NCI-H2107 treated with DMSO at 0.1 percent for 48 hours (cell line): Measurements from ENCODE around the gene SIRT6.
"Not testable (repeated sequence)": the region's sequence is repeated elsewhere in the genome, so short reads cannot be mapped to it uniquely, and the experiment has no call there.

Experiments
- DNase-seq: peaks from one replicate; lab custom pipeline; 2025; ENCODE audit not compliant: unreplicated experiment; lab: John Stamatoyannopoulos, UW

The SIRT6 gene

GRCh38 chr19:4200940-4201542 lies 18.7 kb upstream of the SIRT6 start:
- DNase-seq: no peak

DNA sequence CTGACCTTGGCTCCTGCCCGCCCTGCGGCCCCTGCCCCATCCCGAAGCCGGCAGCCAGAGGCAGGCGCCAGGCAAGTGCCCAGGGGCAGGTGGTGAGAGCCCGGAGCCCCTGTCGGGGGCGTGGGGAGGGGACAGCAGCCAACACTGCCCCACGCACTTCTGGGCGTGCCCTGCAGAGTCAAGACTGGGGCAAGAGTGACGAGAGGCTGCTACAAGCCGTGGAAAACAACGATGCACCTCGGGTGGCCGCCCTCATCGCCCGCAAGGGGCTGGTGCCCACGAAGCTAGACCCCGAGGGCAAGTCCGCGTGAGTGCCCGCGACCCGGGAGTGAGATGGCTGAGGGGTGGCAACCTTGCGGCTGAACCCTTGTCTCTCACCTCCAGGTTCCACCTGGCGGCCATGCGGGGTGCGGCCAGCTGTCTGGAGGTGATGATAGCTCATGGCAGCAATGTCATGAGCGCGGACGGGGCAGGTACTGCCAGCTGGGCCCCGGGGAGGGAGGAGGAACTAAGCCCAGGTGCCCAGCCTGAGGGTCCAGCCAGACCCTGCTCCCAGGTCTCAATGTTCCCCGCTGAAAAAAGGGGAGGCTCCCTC lies 17.4 kb upstream of the SIRT6 start:
- DNase-seq: no peak

DNA sequence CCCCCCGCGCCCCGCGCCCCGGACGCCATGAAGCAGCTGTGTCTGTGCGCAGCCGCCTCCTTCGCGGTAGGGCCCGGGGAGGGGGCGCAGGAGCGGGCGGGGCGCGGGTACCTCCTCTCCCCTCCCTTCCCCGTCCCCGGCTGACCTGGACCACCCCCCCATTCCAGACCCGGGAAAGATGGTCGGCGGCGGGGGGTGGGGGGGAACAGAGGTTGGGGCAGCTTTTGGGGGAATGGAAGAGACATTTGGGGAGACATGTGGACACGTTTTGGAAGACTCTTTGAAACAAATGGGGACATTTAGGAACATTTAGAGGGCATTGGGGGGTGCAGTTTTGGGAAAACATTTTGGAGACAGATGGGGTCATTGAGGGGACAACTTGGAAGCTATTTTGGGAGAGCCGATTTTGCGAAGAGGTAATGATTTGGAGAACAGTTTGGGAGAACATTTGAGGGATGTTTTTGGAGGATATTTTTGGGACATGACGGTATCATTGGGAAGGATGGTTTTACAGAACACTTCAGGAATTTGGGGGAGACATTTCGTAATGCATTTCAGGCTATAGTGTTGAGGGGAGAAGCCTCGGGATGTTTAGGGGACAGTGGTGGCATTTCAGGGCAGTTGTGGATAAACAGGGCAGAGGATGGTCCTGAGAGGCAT lies 16.2 kb upstream of the SIRT6 start:
- DNase-seq: no peak

- no peak for DNase-seq
These were observed 15.5 kb upstream of the SIRT6 start for GRCh38 chr19:4197625-4198466.

DNA sequence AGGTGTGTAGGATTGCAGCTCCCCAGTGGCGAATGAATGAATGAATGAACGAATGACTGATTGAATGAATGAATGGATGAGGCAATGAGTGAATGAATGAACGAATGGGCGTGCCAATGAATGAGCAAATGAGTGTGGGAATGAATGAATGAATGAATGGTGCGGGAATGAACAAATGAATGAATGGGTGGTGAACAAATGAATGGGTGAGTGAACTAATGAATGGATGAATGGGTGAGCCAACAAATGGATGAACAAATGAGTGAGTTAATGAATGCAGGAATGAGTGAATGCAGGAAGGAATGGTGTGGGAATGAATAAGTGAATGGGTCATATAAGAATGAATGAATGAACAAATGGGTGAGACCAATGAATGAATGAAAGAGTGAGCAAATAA lies 14.9 kb upstream of the SIRT6 start:
- no peak for DNase-seq

DNA sequence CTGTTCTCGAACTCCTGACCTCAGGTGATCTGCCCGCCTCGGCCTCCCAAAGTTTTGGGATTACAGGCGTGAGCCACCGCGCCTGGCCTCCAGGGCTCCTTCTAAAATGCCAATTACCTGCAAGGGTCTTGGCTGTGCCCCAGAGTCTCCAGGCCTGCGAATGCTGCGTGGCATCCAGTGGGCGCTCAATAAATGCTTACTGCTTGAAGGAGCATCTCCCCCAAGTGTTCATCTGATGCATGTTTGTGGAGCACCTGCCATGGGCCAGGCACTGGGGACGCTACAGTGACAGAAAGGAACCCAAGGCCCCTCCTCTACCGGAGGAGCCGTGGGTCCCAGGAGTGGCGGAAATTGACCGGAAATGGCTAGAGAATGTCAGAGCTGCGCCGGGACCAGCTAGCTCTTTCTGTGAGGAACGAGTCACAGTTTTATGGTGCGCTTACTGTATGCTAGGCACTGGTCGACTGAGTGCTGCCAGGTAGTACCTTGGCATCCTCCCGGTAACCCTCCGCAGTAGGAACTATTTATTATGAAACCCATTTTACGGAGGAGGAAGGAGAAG lies 14.3 kb upstream of the SIRT6 start:
- DNase-seq: no peak

GRCh38 chr19:4196009-4196408 lies 13.6 kb upstream of the SIRT6 start:
- DNase-seq: no peak

GRCh38 chr19:4194353-4194752 lies 12.0 kb upstream of the SIRT6 start:
- no peak for DNase-seq

- not testable (repeated sequence) for DNase-seq
These were observed 10.2 kb upstream of the SIRT6 start for GRCh38 chr19:4192537-4192936.

DNA sequence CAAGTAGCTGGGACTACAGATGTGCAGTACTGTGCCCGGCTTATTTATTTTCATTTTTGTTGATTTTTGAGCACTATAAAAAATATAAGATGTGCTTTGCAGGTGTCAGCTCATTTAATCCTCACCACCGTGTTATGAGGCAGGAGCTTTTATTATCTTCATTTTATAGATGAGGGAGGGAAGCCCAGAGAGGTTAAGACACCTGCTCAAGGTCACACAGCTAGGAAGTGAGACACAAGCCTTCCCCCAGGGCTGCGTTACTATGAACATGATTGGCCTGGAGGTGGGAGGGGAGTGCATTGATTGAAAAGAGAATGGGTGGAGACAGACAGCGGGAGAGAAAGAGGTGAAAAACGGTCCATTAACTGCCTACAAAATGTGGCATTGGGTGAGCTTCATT lies 7.3 kb upstream of the SIRT6 start:
- no peak for DNase-seq

GRCh38 chr19:4187313-4188122 lies 5.2 kb upstream of the SIRT6 start:
- DNase-seq: no peak

GRCh38 chr19:4186087-4186993 lies 4.0 kb upstream of the SIRT6 start:
- peak; percentile 28 for DNase-seq

DNA sequence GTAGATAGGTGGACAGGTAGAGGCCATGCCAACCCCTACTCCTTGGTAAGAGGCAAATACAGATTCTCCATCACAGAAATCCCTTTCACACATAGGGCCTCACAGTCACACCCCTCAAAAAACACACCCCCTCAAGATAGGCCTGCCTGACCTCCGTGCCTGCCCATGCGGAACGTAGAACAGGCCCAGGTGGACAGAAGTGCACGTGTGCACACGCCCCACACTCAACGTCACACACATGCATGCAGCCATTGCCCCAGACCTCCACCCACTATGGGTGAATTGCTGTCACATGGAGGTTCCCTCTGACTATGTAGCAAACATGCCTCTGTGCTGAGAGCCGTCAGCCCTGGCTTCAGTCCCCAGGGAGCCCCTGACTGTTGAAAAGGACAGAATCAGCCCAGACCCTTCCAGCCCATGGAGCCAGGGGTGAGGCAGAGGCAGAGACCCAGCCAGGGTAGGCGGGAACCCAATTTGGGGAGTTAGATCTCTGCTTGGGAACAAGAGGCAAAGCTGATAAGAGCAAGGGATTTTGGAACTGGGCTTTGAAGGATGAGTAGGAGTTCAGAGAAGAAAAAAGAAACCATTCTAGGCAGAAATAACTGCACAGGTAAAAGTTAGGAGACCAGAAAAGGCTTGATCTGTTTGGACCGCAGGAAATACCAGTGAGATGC lies 3.2 kb upstream of the SIRT6 start:
- no peak for DNase-seq

- DNase-seq: no peak
These were observed 2.5 kb upstream of the SIRT6 start for GRCh38 chr19:4184718-4185352.

GRCh38 chr19:4183967-4184717 lies 1.8 kb upstream of the SIRT6 start:
- peak; percentile 84 for DNase-seq

DNA sequence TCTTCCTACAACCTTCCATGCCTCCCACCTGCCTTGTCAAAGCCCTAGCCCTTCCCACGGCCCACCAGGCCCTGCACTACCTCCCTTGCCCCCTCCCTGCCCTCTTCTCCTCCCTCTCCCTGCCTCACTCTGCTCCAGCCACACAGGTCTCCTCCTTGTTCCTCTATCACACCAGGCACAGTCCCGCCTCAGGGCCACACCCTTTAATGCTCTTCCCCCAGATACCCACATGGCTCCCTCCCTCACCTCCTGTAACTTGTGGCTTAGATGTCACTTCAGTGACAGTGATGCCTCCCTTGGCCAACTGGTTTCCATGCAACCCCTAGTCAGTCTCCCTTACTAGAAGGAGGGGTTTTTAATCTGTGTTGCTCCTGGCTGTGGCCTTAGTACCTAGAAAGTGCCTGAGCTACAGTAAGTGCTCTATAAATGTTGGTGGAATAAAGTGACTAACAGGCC lies 1.3 kb downstream of the SIRT6 start:
- DNase-seq: no peak

- no peak for DNase-seq
These were observed 3.4 kb downstream of the SIRT6 start for GRCh38 chr19:4178990-4179389.

DNA sequence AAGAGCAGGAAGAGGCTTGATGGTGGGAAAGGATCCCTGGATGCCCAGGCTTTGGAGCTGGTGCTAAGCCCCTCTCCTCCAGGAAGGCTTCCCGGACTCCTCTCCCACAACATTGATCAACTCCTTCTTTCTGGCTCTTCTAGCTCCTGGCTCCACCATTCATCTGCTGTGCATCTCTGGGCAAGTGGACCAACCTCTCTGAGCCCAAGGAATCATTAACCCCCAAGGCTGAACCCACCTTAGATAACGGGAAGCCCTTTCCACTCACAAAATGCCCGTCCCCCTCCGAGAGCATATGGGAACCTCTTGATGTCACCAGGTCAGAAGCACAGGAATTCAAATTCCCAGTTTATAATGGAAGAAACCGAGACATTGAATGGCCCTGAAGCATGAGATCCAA lies 5.2 kb downstream of the SIRT6 start:
- DNase-seq: no peak
